H1 (cell line): ENCODE data around the gene KCNH1. TPM values are rescaled to one million over a fixed set of nuclear protein-coding genes. Genes with fewer than 3 reads are reported as not detected.

Source experiments
- CTCF ChIA-PET: fragments of 300-600 bp; sonication (Branson Sonifier 250); formaldehyde crosslinking; loops from one replicate; lab custom pipeline; 2021; ENCODE audit not compliant: partially characterized antibody; lab: Charles Lee
- POLR2A ChIA-PET: fragments of 300-600 bp; sonication (Branson Sonifier 250); formaldehyde crosslinking; loops from one replicate; lab custom pipeline; 2021; ENCODE audit warnings: inconsistent platforms; ENCODE audit not compliant: partially characterized antibody; lab: Charles Lee
- DNase-seq, 2 experiments: peaks; one replicate each; pipeline versions ENCODE4 v3.0.0 to v3.0.0-alpha.2; 2010 to 2022; ENCODE audit warnings: low spot score in 2 of 2, low read depth in 1 of 2, mixed read lengths in 1 of 2
- FAIRE-seq: peaks from 2 replicates; lab custom pipeline; 2011; peaks lifted over from hg19 to GRCh38; lab: Jason Lieb, UNC
- H2AFZ ChIP-seq: 2 replicates; pipeline ENCODE4 v1.8.1; 2012; ENCODE audit warnings: low read length, inconsistent platforms
- H2AK5ac ChIP-seq: 2 replicates; pipeline ENCODE4 v1.6.1; 2013; ENCODE audit warnings: low read depth, low read length
- H2BK120ac ChIP-seq: replicated peaks from 2 replicates; pipeline ENCODE3; 2013; ENCODE audit warnings: low read depth, low read length, inconsistent platforms
- H2BK12ac ChIP-seq: 2 replicates; pipeline ENCODE4 v1.6.1; 2013; ENCODE audit warnings: low read depth, low read length
- H2BK15ac ChIP-seq: 2 replicates; pipeline ENCODE4 v1.6.1; 2013; ENCODE audit warnings: low read length
- H2BK20ac ChIP-seq: 2 replicates; pipeline ENCODE4 v1.6.1; 2013; ENCODE audit warnings: low read length
- H2BK5ac ChIP-seq: 2 replicates; pipeline ENCODE4 v1.6.1; 2013; ENCODE audit warnings: low read depth, low read length
- H3K14ac ChIP-seq: 2 replicates; pipeline ENCODE4 v1.6.1; 2013; ENCODE audit warnings: inconsistent platforms; ENCODE audit not compliant: insufficient read length
- H3K18ac ChIP-seq: 2 replicates; pipeline ENCODE4 v1.6.1; 2013; ENCODE audit warnings: low read length; ENCODE audit errors: extremely low read depth
- H3K23ac ChIP-seq: 2 replicates; pipeline ENCODE4 v1.6.1; 2013; ENCODE audit warnings: inconsistent platforms; ENCODE audit not compliant: insufficient read length
- H3K23me2 ChIP-seq: 2 replicates; pipeline ENCODE4 v1.6.1; 2013; ENCODE audit warnings: low read depth, low read length
- H3K27ac ChIP-seq: 2 replicates; pipeline ENCODE4 v1.6.1; 2011; ENCODE audit warnings: low read depth, low read length, inconsistent platforms
- H3K27me3 ChIP-seq, 4 experiments: replicated peaks in 1 of 4; 1 replicate in 1 of 4; 2 replicates in 3 of 4; pipeline versions ENCODE4 v1.6.1 to v1.8.1; 2011 to 2013; ENCODE audit warnings: low read length in 3 of 4, mild to moderate bottlenecking in 3 of 4, inconsistent platforms in 2 of 4, mixed read lengths in 2 of 4, moderate library complexity in 1 of 4; ENCODE audit not compliant: control insufficient read depth in 3 of 4, insufficient read depth in 3 of 4; ENCODE audit errors: extremely low read depth in 1 of 4
- H3K36me3 ChIP-seq, 4 experiments: 2 replicates each; pipeline versions ENCODE4 v1.6.1 to v1.8.1; 2011 to 2013; ENCODE audit warnings: mild to moderate bottlenecking in 4 of 4, low read length in 3 of 4, moderate library complexity in 2 of 4, control low read depth in 1 of 4, inconsistent platforms in 1 of 4; ENCODE audit not compliant: insufficient read depth in 4 of 4, control insufficient read depth in 2 of 4
- H3K4ac ChIP-seq: replicated peaks from 2 replicates; pipeline ENCODE3; 2013; ENCODE audit warnings: low read length, low read depth, mixed read lengths, inconsistent platforms; ENCODE audit not compliant: insufficient read length
- H3K4me1 ChIP-seq, 4 experiments: replicated peaks in 1 of 4; 1 replicate in 1 of 4; 2 replicates in 3 of 4; pipeline versions ENCODE4 v1.6.1 to v1.8.1; 2011 to 2013; ENCODE audit warnings: low read length in 3 of 4, inconsistent platforms in 2 of 4, mixed read lengths in 1 of 4; ENCODE audit not compliant: insufficient read depth in 4 of 4, control insufficient read depth in 3 of 4
- H3K4me2 ChIP-seq, 2 experiments: 2 replicates each; pipeline versions ENCODE4 v1.6.1 to v1.8.1; 2011 to 2013; ENCODE audit warnings: low read depth in 2 of 2, low read length in 2 of 2, control low read depth in 1 of 2, inconsistent platforms in 1 of 2, mild to moderate bottlenecking in 1 of 2; ENCODE audit not compliant: insufficient read depth in 1 of 2
- H3K4me3 ChIP-seq, 4 experiments: fragments of 200-600, 300-600 bp in 1 of 4; sonication (generic), shearing (Covaris generic), sonication (Bioruptor Twin) in 1 of 4; 2 replicates each; pipeline versions ENCODE4 v1.5.1 to v1.8.1; 2011 to 2016; ENCODE audit warnings: low read length in 4 of 4, low read depth in 3 of 4, control low read depth in 2 of 4, inconsistent platforms in 2 of 4, mild to moderate bottlenecking in 2 of 4, mixed read lengths in 1 of 4, moderate library complexity in 1 of 4; ENCODE audit not compliant: insufficient read depth in 2 of 4; ENCODE audit errors: extremely low read depth in 1 of 4
- H3K56ac ChIP-seq: replicated peaks from 2 replicates; pipeline ENCODE3; 2013; ENCODE audit warnings: low read depth, mild to moderate bottlenecking, mixed read lengths, low read length, inconsistent platforms; ENCODE audit not compliant: insufficient read length
- H3K79me1 ChIP-seq: 2 replicates; pipeline ENCODE4 v1.6.1; 2013; ENCODE audit warnings: low read depth, low read length, control low read depth
- H3K79me2 ChIP-seq, 2 experiments: 2 replicates each; pipeline versions ENCODE4 v1.6.1 to v1.8.1; 2012 to 2013; ENCODE audit warnings: low read length in 2 of 2, mild to moderate bottlenecking in 2 of 2, inconsistent platforms in 1 of 2; ENCODE audit not compliant: insufficient read depth in 2 of 2, control insufficient read depth in 1 of 2
- H3K9ac ChIP-seq, 4 experiments: replicated peaks in 1 of 4; 1 replicate in 1 of 4; 2 replicates in 3 of 4; pipeline versions ENCODE4 v1.6.1 to v1.8.1; 2011 to 2013; ENCODE audit warnings: low read depth in 3 of 4, low read length in 3 of 4, control low read depth in 2 of 4, mild to moderate bottlenecking in 2 of 4, moderate library complexity in 2 of 4, inconsistent platforms in 1 of 4; ENCODE audit errors: extremely low read depth in 1 of 4
- H3K9me3 ChIP-seq, 2 experiments: 2 replicates each; pipeline versions ENCODE4 v1.6.1 to v1.8.1; 2012 to 2013; ENCODE audit warnings: mild to moderate bottlenecking in 2 of 2, moderate library complexity in 2 of 2, control low read depth in 1 of 2, inconsistent platforms in 1 of 2, low read depth in 1 of 2, low read length in 1 of 2, mixed read lengths in 1 of 2; ENCODE audit not compliant: insufficient read depth in 2 of 2
- H4K20me1 ChIP-seq, 2 experiments: replicated peaks in 1 of 2; 2 replicates each; pipeline versions ENCODE3 to v1.8.1; 2011 to 2013; ENCODE audit warnings: inconsistent platforms in 2 of 2, low read length in 2 of 2, mild to moderate bottlenecking in 1 of 2; ENCODE audit not compliant: insufficient read depth in 2 of 2, control insufficient read depth in 1 of 2
- H4K5ac ChIP-seq: 2 replicates; pipeline ENCODE4 v1.6.1; 2013; ENCODE audit warnings: low read length, low read depth, mixed read lengths, inconsistent platforms; ENCODE audit not compliant: insufficient read length
- H4K8ac ChIP-seq: 2 replicates; pipeline ENCODE4 v1.8.0; 2013; ENCODE audit warnings: mild to moderate bottlenecking, moderate library complexity, low read length, inconsistent platforms; ENCODE audit not compliant: insufficient read depth; ENCODE audit errors: extremely low read depth
- H4K91ac ChIP-seq: replicated peaks from 2 replicates; pipeline ENCODE3; 2013; ENCODE audit warnings: low read length, mixed read lengths, inconsistent platforms; ENCODE audit not compliant: insufficient read length
- ATF2 ChIP-seq: IDR thresholded peaks from 2 replicates; pipeline ENCODE4 v1.6.1; 2012; ENCODE audit warnings: low read length, inconsistent platforms
- RBBP5 ChIP-seq: IDR thresholded peaks from 2 replicates; pipeline ENCODE4 v1.7.1; 2012; ENCODE audit warnings: low read depth, mild to moderate bottlenecking, inconsistent platforms, low read length, moderate library complexity, borderline replicate concordance
- SAP30 ChIP-seq: fragments of 300-600 bp; sonication (generic); IDR thresholded peaks from 2 replicates; pipeline ENCODE4 v1.7.1; 2012; ENCODE audit warnings: low read length, moderate library complexity, mild to moderate bottlenecking, inconsistent platforms; ENCODE audit not compliant: insufficient read depth, insufficient replicate concordance
- TBP ChIP-seq: IDR thresholded peaks from 2 replicates; pipeline ENCODE4 v1.6.1; 2011; ENCODE audit warnings: low read depth, low read length, improper control_type of control experiment
- WGBS, 2 experiments: shearing (Covaris generic) in 1 of 2; methylation state at CpG; one replicate each; pipeline versions ENCODE4 v1.1.6 to v1.1.7; 2013 to 2015; ENCODE audit warnings: low lambda C conversion rate in 2 of 2, mixed read lengths in 2 of 2, inconsistent platforms in 1 of 2, low coverage in 1 of 2, missing lambda C conversion rate in 1 of 2; ENCODE audit not compliant: insufficient replicate concordance in 2 of 2, insufficient coverage in 1 of 2, insufficient read length in 1 of 2; ENCODE audit errors: extremely low coverage in 1 of 2, missing lambda C conversion rate in 1 of 2; 5-methylcytosine and 5-hydroxymethylcytosine counted together
- polyA plus RNA-seq, 7 experiments: library from polyadenylated mRNA; depleted of rRNA in 3 of 7; stranded (reverse) in 5 of 7; unstranded in 2 of 7; fragments of >200 nt in 5 of 7; fragments of 200-250 nt in 2 of 7; gene quantifications; 1 replicate in 5 of 7; 2 replicates in 1 of 7; 4 replicates in 1 of 7; pipeline versions ENCODE4 v1.2.1 to v1.2.3, GENCODE V29; 2011 to 2013; ENCODE audit warnings: missing spikeins in 2 of 7, mixed read lengths in 2 of 7
- total RNA-seq: library from RNA; stranded (reverse); fragmentation: NEBNext Ultra II Directional; extraction: Animal tissue kit (Norgen Biotek cat#: 25700); gene quantifications from 2 replicates; pipeline ENCODE4 v1.2.1, GENCODE V29; 2021

Gene KCNH1
- total and polyA plus RNA-seq, 2 of the 8 experiments (the other 6 are each of a cell fraction or from before 2014, with no cell fraction given): 0.27 to 0.34 TPM

GRCh38 chr1:210683403-210684047 lies 450.4 kb downstream of the KCNH1 start:
- H2BK5ac ChIP-seq: no peak overlapping the region
- no peak for DNase-seq
- no peak overlapping the region for H3K4me3 ChIP-seq
- H3K23me2 ChIP-seq: no peaks in the 10 kb centered on the region
- H3K79me2 ChIP-seq: no peaks in the 10 kb centered on the region
- no peak overlapping the region for H3K23ac ChIP-seq
- no peak overlapping the region for H2AFZ ChIP-seq
- H3K9me3 ChIP-seq: no peaks in the 10 kb centered on the region; a peak in 1 of 4 replicates
- H3K4me1 ChIP-seq: no peaks in the 10 kb centered on the region
- POLR2A ChIA-PET: no interaction called here
- H2BK120ac ChIP-seq: no peak overlapping the region
- H3K36me3 ChIP-seq: no peaks in the 10 kb centered on the region
- TF ChIP-seq RBBP5 (no peak), SAP30 (no peak), TBP (no peak), ATF2 (no peak)
- TF ChIP-seq, all 59 proteins: peak for 0
- Histone ChIP-seq H2BK20ac (no peak overlapping the region), H3K14ac (no peak overlapping the region), H2BK15ac (no peak overlapping the region), H4K8ac (no peak overlapping the region), H3K9ac (no peak overlapping the region), H3K56ac (no peak overlapping the region), H4K20me1 (no peaks in the 10 kb centered on the region), H3K18ac (no peak overlapping the region), H3K79me1 (no peaks in the 10 kb centered on the region; the same call in 1 of the 2 replicates), H2BK12ac (no peak overlapping the region), H4K5ac (no peak overlapping the region), H3K4ac (no peak overlapping the region), H2AK5ac (no peak overlapping the region), H3K27me3 (no peaks in the 10 kb centered on the region), H3K4me2 (no peak overlapping the region), H3K27ac (no peak overlapping the region), H4K91ac (no peak overlapping the region)
- CTCF ChIA-PET: interaction anchor here (0.7 kb wide), 1 partner anchor 32 kb away, joined by 3 read pairs; no protein-coding TSS in a partner anchor
- no peak for FAIRE-seq
- WGBS, 2 experiments: 90% methylated on average over 29 of the region's 33 CpGs; no CpG with 5 or more reads in 1 of the 2 experiments
